HG02623 (cell line): ENCODE measurements around the gene EFCAB8.
"Not testable (repeated sequence)": the region's sequence is repeated elsewhere in the genome, so short reads cannot be mapped to it uniquely, and the experiment has no call there.

Experiments
- ATAC-seq: cut with Tn5 transposase; IDR thresholded peaks from one replicate; pipeline ENCODE4 v1.9.1; 2021; ENCODE audit warnings: moderate library complexity; ENCODE audit not compliant: unreplicated experiment

The EFCAB8 gene

DNA sequence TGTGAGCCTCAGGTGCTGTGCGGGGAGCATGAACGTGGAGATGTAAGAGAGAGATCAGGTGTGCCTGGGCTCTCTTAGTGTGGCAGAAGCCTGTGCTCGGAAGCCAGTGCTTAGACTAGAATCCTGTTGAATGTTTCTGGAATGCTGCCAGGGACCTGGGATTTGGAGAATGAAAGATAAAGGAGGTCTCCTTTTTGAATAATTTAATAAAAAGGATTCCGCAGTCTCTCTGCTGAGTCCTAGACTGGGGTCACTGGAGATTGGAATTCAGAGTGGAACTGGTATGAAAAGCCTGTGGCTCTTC is 18.8 kb upstream of the EFCAB8 start:
- ATAC-seq, result no peak

DNA sequence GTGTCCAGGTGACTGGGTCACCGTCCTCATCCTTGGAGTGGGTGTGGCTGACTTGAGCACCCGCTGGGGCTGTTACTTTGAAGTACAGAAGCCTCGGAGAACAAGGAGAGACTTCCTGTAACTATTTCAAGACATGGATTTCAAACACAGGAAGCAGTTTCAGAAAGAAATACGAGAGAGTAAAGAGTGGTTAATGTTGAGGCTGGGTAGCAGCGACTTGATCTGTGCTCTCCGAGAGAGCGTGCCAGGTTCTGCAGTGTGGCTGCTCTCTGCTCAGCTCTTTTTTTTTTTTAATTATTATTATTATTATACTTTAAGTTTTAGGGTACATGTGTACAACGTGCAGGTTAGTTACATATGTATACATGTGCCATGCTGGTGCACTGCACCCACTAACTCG is 17.5 kb upstream of the EFCAB8 start:
- ATAC-seq, result no peak

DNA sequence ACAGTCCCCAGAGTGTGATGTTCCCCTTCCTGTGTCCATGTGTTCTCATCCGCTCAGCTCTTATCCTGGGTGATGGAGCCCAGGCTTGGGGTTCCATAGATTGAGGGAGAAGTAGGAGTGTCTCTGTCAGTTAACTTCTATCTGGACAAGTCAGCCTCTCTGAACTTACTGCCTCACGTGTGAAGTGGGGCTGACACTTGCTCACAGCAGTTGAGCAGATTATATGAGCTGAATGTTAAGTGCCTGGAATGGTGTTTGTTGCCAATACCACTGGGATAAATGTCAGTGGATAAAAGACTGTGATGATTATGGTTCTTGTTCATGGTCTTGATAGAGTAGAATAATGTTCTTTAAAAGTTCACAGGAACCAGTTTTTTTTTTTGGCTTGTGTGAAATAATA is 17.1 kb upstream of the EFCAB8 start:
- no peak for ATAC-seq

DNA sequence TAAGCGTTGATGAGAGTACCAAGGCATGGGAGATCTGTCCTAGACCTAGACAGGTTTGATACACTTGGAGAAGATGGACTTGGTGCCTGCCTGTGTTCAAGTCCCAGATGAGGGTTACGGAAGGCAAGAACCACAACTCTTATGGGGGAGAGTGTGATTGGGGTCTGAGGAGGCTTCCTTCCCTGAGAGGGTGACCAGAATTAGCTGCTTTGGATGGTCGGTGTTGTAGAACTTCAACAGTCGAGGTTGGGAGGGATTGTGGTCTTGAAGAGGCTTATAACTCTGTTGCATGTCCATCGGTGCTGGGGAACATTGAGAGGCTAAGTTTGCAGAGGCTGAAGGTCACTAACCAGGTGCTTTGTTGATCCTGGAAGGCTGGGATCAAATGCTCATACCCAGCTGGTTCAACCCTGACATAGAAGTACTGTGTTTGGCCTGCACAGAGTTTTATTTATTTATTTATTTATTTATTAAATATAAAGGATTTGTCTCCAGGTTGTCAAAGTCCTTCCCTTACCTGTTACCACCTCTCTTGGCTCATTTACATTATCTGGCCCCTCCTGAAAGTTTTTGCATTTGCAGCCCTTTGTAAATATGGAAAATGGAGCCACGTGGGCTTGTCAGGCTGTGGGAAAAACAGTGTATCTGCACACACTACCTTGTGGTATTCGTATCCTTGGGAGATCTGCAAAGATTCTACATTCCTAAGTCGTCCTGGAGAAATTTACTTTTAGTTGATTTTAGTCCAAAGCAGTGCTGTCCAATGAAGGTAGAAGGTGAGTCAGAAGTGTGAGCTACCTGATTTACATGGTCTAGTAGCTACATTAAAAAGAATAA is 15.8 kb upstream of the EFCAB8 start:
- no peak for ATAC-seq

DNA sequence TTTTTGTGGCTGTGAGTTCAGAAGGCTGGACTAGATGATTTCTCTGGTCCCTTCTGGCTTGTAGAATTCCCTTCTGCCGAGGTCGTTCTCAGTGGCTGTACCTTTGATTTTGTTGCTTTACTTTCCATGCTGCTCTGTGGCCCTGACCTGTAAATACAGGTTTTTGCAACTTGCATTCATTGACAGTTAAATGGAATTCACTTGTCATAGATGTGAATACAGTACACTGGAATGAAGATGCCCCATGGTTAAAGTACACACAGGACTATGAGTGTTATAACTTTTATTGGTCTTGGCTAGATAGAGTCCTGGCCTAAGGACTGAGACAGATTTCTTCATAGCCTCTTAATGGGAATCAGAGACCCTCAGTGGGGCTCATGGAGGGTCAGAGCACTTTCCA is 12.9 kb upstream of the EFCAB8 start:
- no peak for ATAC-seq

- no peak for ATAC-seq
These were observed 11.9 kb upstream of the EFCAB8 start for GRCh38 chr20:32846852-32847251.

DNA sequence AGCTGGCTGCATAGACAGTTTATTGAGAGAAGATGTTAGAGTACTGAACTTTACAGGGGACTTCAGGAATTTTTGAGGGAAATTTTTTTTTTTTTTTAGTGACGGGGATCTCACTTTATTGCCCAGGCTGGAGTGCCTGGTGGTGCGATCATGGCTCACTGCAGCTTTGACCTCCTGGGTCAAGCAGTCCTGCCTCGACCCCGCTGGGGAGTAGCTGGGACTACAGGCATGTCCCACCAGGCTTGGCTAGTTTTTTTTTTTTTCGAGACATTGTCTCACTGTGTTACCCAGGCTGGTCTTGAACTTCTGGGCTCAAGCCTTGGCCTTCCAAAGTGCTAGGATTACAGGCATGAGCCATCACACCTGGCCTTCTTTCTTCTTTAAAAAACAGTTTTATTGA is 10.8 kb upstream of the EFCAB8 start:
- no peak for ATAC-seq

GRCh38 chr20:32848846-32849245 is 9.9 kb upstream of the EFCAB8 start:
- no peak for ATAC-seq

DNA sequence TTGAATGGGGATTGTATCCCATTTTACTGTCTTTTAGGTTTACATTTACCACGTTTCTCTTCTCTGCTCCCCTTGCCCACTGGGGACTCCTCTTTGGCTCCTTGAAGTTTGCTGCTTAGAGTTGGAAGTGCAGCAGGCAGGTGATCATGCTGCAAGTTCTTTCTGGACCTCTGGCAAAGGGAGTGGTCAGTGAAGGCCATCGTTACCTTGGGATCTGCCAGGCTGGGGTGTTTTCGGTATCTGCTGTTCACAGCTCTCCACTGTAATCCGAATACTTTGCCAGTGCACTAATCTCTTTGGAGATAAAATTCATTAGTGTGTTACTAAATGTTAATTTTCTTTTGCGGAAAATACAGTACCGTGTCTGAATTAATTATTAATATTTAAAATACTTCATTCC is 9.1 kb upstream of the EFCAB8 start:
- no peak for ATAC-seq

GRCh38 chr20:32855387-32855786 is 3.3 kb upstream of the EFCAB8 start:
- no peak for ATAC-seq

- no peak for ATAC-seq
These were observed 534 bp upstream of the EFCAB8 start for GRCh38 chr20:32858189-32858588.

GRCh38 chr20:32861446-32861845 is 2.7 kb downstream of the EFCAB8 start:
- no peak for ATAC-seq

DNA sequence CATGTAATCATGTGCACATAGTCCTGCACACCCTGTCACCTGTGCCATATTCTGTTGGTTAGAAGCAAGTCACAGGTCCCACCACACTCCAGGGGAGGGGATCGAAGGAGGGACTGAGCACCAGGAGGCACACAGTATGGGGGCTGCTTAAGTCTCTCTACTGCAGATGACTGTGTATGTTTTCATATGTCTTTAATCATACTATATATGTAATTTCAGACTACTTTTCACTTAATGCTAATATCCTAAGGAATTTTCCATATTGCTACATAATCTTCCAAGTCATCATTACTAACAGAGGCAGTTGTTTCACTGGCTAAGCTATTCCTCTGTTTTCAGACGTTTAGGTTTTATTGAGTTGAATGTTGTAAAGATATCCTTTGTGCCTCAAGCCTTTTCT is 10.8 kb downstream of the EFCAB8 start:
- no peak for ATAC-seq

DNA sequence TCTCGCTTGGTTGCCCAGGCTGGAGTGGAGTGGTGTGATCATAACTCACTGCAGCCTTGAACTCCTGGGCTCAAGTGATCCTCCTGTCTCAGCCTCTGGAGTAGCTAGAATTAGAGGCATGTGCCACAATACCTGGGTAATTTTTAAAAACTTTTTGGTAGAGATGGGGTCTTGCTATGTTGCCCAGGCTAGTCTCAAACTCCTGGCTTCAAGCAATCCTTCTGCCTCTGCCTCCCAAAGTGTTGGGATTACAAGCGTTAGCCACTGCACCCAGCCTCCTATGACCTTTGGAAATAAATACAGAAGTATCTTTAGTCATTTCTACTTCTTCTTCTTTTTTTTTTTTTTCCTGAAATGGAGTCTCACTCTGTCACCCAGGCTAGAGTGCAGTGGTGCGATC is 11.8 kb downstream of the EFCAB8 start:
- not testable (repeated sequence) for ATAC-seq

GRCh38 chr20:32870985-32871384 is 12.3 kb downstream of the EFCAB8 start:
- no peak for ATAC-seq

DNA sequence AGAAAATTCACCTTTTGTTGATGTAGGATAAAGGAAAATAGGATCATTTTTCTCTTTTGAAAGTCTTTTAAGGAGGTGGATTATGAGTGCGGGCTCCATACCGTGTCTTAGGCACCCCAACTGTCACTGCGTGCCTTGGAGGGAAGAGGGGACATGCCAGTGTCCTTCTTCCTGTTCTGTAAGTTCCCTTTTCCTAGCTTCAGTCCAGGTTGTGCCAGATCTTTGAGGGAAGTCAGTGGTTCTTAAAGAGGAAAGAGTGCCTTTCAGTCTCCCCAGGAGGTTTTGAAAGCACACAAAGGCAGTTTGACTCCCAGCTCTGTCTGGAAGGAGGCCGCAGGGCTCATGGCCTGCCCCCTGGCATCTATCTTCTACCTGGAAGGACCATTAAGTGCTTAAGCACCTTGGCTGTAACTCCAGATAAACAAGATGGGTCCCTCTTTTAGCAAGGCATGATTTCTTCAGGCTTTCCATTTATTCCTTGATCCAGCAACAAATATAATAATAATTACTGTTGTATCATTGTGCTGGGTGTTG is 13.0 kb downstream of the EFCAB8 start:
- no peak for ATAC-seq

GRCh38 chr20:32872266-32872665 is 13.5 kb downstream of the EFCAB8 start:
- ATAC-seq, result no peak

GRCh38 chr20:32875673-32876072 is 16.9 kb downstream of the EFCAB8 start:
- no peak for ATAC-seq

- ATAC-seq, result no peak
These were observed 18.8 kb downstream of the EFCAB8 start for GRCh38 chr20:32877507-32877906.

DNA sequence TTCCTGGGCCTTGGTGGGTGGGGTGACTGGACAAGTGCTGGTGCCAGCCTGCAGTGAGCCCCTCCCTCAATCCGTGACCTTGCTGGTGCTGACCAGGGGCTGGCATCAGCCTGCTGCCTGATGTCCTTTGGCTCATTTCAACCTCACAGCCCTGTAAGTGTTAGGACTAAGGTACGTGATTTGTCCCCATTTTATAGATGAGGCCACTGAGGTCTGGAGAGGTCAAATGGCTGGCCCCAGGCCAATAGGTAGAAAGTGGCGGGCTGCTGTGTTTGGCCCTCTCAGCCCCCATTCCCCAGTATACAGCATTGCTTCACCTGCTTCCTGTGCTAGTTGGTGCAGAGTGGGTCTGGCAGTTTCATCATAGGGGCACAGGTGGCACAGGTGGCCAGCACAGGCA is 20.1 kb downstream of the EFCAB8 start:
- no peak for ATAC-seq

DNA sequence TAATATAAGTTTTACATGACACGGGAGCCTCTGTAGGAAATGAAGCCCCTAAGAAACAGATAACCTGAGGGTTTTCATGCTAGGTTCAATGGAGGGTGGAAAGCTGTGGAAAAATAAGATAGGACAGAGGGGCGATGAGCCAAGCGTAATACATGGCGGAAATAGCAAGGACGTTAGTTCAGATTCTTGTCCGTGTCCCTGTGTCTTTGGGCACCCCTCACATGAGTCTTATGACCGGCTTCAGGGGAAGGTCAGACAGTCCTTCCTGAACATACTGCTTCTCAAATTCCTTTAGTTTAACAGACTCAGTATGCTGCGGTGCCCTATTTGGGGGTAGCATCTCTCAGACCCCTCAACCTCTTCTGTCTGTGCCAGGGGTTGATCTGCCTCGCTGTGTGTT is 20.8 kb downstream of the EFCAB8 start:
- no peak for ATAC-seq

DNA sequence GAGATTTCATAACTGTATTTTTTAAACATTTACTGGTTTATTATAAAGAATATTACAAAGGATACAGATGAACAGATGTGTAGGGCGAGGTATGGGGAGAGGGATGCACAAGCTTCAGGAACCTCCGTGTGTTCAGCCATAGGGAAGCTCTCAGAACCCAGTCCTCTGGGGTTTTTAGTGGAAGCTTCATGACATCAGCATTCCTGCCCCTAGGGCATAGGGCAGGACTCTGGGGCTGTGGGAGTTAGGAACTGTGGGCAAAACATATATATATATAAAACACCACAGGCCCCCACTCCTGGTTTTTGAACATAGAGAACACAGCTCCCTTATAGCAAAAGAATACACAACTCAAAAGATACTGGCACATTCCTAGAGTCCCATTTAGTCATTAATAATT is 21.9 kb downstream of the EFCAB8 start:
- no peak for ATAC-seq

DNA sequence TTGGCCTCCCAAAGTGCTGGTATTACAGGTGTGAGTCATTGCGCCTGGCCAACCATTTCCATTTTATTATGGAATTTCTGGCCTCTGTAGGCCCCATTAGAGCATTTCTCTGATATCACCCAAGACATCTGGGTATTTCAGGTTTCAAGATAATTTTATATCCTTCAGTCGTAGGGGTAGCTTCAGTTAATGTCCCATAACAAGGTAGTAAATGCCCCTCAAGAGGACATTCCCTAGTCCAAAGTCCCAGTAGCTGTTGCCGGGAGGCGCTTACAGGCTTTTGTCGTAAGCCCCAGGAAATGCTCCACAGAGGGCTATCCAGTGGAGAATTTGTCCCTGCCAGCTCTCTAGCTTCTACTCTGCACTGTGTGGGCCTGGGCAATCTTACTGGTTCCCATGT is 24.4 kb downstream of the EFCAB8 start:
- ATAC-seq, result no peak
